H1 (cell line): Measurements from ENCODE around the gene NIPAL4. TPM values are rescaled to one million over a fixed set of nuclear protein-coding genes. Genes with fewer than 3 reads are reported as not detected.

ENCODE experiments used
- ASH2L ChIP-seq: fragments of 200-600, 300-600 bp; sonication (generic); IDR thresholded peaks from one replicate; pipeline ENCODE4 v1.7.1; 2017; ENCODE audit warnings: low read length
- CBX8 ChIP-seq: fragments of 300-800, 300-1000 bp; sonication (generic); IDR thresholded peaks from 2 replicates; pipeline ENCODE4 v1.7.1; 2016; ENCODE audit warnings: low read depth, low read length, borderline replicate concordance
- CTBP2 ChIP-seq: IDR thresholded peaks from 2 replicates; pipeline ENCODE4 v1.7.0; 2011; ENCODE audit warnings: borderline replicate concordance, mild to moderate bottlenecking, moderate library complexity, mixed read lengths, low read length; ENCODE audit not compliant: insufficient read depth, insufficient read length
- E2F6 ChIP-seq: IDR thresholded peaks from 2 replicates; pipeline ENCODE4 v1.6.1; 2012; ENCODE audit warnings: inconsistent platforms
- EZH2 ChIP-seq: fragments of 200-600 bp; sonication (generic); IDR thresholded peaks from 2 replicates; pipeline ENCODE4 v1.7.1; 2012; ENCODE audit warnings: low read depth, mild to moderate bottlenecking, moderate library complexity, low read length, inconsistent platforms; ENCODE audit not compliant: severe bottlenecking
- HDAC2 ChIP-seq, 2 experiments: fragments of 300-600 bp in 1 of 2; sonication (generic) in 1 of 2; IDR thresholded peaks; 2 replicates each; pipeline ENCODE4 v1.6.1; 2011 to 2012; ENCODE audit warnings: low read depth in 2 of 2, low read length in 2 of 2, mild to moderate bottlenecking in 2 of 2, moderate library complexity in 2 of 2, borderline replicate concordance in 1 of 2, inconsistent platforms in 1 of 2
- KDM4A ChIP-seq: IDR thresholded peaks from one replicate; pipeline ENCODE4 v1.7.1; 2012; ENCODE audit warnings: low read depth, mild to moderate bottlenecking, moderate library complexity, low read length, inconsistent platforms; ENCODE audit not compliant: severe bottlenecking
- RFX5 ChIP-seq: IDR thresholded peaks from 2 replicates; pipeline ENCODE4 v1.6.1; 2011; ENCODE audit warnings: low read depth, low read length, improper control_type of control experiment, borderline replicate concordance
- SP1 ChIP-seq: IDR thresholded peaks from 2 replicates; pipeline ENCODE4 v1.6.1; 2011; ENCODE audit warnings: low read depth, low read length
- polyA plus RNA-seq, 7 experiments: library from polyadenylated mRNA; depleted of rRNA in 3 of 7; stranded (reverse) in 5 of 7; unstranded in 2 of 7; fragments of >200 nt in 5 of 7; fragments of 200-250 nt in 2 of 7; gene quantifications; 1 replicate in 5 of 7; 2 replicates in 1 of 7; 4 replicates in 1 of 7; pipeline versions ENCODE4 v1.2.1 to v1.2.3, GENCODE V29; 2011 to 2013; ENCODE audit warnings: missing spikeins in 2 of 7, mixed read lengths in 2 of 7
- total RNA-seq: library from RNA; stranded (reverse); fragmentation: NEBNext Ultra II Directional; extraction: Animal tissue kit (Norgen Biotek cat#: 25700); gene quantifications from 2 replicates; pipeline ENCODE4 v1.2.1, GENCODE V29; 2021

NIPAL4 gene
- total and polyA plus RNA-seq, 2 of the 8 experiments (the other 6 are each of a cell fraction or from before 2014, with no cell fraction given), result 0.09 to 0.20 TPM

DNA sequence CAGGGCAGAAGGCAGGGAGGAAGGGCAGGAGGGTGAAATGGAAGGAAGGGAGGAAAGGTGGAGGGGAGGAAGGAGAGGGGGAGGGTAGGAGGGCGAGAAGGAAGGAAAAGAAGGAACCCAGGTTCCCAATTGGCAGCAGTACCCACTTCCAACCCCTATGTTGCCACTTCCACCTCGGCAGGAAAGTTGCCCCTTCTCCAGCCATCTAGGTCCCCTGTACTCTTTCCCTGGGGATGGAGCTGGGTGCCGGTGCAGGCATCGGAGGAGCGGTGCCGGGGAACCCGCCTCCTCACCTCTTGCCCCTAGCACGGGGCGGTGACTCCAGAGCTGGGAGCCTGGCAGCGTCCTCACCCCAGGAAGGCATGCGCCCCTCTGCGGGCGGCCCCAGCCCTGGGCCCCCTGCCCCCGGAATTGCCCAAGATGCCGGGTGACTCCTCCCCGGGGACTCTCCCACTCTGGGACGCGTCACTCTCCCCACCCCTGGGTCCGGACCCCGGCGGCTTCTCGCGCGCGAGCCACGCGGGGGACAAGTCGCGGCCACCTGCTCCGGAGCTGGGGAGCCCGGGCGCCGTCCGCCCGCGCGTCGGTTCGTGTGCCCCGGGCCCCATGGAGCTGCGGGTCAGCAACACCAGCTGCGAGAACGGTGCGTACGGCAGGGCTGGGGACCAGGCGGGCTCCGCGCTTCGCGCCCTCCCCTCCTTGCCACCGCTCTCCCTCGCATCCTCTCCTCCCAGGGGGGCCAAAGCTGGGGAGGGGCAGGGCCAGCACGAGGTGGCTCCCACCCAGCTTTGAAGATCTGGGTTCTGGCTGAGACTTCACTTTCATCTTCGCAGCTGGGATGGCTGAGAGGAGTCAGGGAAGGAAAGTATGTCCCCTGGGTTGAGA, at the start of gene NIPAL4 (continued):
- TF ChIP-seq KDM4A, result peak; percentile 99
- TF ChIP-seq HDAC2 (IDR thresholded peaks at IDR 0.05; ENCODE audit: borderline replicate concordance in 1 of 2, low read depth in 2 of 2, low read length in 2 of 2), result 0 out of 4 replicates have a peak, but pooled peaks of 1 of the 2 experiments have one; percentile 5
- TF ChIP-seq SP1, result no peak
- peak; percentile 98 for TF ChIP-seq ASH2L
- peak; percentile 72 for TF ChIP-seq E2F6
- no peak for TF ChIP-seq CBX8
- TF ChIP-seq RFX5, result no peak
- peak; percentile 47 for TF ChIP-seq EZH2
- TF ChIP-seq CTBP2, result peak; percentile 95
